Thyroid gland (tissue), 4 donors: Measurements from ENCODE around the gene ARL15.

Source experiments
- POLR2A ChIP-seq, 2 donors: fragments of 450-650 bp; IDR thresholded peaks; one replicate each; pipeline ENCODE4 v1.6.1; 2017; ENCODE audit warnings: antibody characterized with exemption in 2 of 2, mild to moderate bottlenecking in 2 of 2, moderate library complexity in 1 of 2
- TF ChIP-seq, protein P1 (sequence below), 6 experiments: fragments of 200-600 bp in 3 of 6; fragments of 450-650 bp in 3 of 6; sonication (generic) in 3 of 6; IDR thresholded peaks; one replicate each; pipeline ENCODE4 v1.5.1; 2016 to 2019; ENCODE audit warnings: antibody characterized with exemption in 6 of 6, mild to moderate bottlenecking in 2 of 6, inconsistent platforms in 1 of 6, moderate library complexity in 1 of 6

DNA sequence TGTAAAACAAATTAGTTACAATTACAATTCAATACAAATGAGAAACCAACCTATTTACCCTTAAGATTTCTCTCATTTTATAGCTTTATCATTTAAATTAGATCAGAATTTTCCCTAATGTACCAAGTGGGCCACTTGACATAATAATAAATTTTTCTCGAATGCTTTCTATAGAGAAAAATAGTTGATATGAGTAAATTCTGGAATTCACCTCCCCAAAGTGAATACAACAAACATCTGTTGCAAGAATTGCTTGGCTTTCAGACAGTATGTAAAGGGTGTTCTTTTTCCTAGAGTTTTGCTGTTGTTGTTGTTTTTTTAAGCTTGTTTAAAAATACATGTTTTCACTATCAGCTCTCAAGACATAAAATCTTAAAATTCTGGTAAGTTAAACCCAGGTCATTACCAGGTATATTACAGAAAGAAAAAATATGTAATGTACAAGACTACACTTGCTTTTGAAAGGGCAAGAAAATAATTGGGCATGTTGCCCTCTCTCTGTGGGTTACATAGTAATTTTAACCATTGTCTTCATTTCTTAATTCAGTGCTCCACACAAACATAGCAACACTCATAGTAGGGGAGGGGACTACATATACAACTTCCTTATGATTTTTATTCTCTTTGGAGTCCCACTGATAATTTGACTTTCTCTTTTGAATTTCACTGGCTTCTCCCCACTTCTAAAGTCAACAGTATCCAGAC is 200.6 kb downstream of the ARL15 start:
- TF ChIP-seq, protein P1, sequence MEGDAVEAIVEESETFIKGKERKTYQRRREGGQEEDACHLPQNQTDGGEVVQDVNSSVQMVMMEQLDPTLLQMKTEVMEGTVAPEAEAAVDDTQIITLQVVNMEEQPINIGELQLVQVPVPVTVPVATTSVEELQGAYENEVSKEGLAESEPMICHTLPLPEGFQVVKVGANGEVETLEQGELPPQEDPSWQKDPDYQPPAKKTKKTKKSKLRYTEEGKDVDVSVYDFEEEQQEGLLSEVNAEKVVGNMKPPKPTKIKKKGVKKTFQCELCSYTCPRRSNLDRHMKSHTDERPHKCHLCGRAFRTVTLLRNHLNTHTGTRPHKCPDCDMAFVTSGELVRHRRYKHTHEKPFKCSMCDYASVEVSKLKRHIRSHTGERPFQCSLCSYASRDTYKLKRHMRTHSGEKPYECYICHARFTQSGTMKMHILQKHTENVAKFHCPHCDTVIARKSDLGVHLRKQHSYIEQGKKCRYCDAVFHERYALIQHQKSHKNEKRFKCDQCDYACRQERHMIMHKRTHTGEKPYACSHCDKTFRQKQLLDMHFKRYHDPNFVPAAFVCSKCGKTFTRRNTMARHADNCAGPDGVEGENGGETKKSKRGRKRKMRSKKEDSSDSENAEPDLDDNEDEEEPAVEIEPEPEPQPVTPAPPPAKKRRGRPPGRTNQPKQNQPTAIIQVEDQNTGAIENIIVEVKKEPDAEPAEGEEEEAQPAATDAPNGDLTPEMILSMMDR (IDR thresholded peaks at IDR 0.05) = no peak
- no peak for TF ChIP-seq POLR2A (IDR thresholded peaks at IDR 0.05)
